DMS 273 treated with DMSO at 0.1 percent for 48 hours (cell line): ENCODE results near the gene LATS2.

Experiments
- DNase-seq: peaks from one replicate; lab custom pipeline; 2025; lab: John Stamatoyannopoulos, UW

Gene LATS2

DNA sequence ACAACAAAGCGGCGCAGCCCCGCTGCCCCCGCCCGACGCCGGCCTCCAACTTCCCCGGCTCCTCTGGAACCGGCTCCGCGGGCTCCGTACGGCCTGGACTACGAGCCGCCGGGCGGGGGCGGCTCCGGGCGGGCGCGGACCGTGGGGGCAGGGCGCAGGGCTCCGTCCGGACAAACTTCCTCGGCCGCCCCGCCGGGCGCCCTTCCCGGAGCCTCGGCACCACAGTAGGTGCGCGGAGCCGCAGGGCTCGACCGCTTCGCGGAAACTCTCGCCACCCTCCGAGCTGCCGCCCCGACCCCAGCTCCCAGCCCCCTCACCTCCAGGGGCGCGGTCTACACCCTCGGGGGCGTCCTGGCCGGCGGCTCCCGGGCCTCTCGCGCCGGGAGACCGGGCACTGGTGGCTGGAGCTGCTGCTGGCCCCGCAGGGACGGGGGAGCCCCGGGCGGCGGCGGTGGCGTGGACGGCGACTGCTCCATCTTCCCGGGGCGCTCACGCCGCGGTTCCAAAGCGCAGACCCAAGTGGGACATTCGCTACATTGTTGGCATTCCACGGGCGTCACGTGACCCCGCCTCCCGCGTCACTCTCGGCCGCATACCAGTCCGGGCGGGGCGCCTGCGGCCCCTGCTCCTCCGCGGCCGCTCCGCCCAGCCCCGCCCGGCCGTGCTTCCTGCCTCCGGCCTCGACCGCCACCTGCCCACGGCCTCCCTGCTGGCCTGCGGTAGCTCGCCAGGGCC, at the start of gene LATS2:
LATS2 (minus strand) TSS at position 558 of the 735 bp plus-strand sequence. CDS start 15,560 bp downstream, outside the sequence.
- DNase-seq, result peak; percentile 16

DNA sequence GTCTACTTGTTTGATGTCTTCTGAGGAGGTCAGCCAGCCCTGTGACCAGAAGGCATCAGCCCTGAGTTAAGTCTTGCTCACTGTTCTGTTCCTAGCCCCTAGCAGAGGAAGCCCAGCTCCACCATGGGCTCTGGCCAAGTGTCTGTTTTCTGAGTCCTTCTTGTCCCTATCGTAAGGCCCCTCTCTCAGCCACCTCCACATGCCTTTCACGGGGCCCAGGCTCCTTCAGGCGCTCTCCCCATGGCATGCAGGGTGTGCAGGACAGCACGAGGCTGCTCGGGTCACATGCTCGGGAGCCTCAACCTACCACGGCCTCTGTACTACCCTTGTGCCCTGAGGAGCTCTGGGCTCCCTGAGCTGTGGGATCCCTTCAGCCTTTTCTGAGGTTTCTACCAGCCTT, 47.8 kb upstream of the LATS2 start:
- DNase-seq, result no peak

DNA sequence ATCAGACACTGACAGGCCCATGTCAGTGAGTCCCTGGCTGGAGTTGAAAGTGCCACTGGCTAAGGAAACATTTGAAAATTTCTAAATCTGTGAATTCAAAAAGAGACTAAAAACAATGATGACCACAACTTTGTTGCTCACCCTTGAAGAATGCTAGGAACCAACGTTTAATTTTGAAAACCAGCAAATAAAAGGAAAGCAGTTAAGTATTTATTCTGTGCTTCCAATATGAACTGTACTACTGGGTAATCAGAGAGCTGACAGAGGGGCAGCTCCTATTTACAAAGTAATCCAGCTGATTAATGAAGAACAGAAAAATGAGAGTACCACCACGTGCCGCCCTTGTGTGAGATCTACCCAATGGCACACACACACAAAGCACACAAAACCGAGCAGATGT, 44.7 kb upstream of the LATS2 start:
- no peak for DNase-seq

DNA sequence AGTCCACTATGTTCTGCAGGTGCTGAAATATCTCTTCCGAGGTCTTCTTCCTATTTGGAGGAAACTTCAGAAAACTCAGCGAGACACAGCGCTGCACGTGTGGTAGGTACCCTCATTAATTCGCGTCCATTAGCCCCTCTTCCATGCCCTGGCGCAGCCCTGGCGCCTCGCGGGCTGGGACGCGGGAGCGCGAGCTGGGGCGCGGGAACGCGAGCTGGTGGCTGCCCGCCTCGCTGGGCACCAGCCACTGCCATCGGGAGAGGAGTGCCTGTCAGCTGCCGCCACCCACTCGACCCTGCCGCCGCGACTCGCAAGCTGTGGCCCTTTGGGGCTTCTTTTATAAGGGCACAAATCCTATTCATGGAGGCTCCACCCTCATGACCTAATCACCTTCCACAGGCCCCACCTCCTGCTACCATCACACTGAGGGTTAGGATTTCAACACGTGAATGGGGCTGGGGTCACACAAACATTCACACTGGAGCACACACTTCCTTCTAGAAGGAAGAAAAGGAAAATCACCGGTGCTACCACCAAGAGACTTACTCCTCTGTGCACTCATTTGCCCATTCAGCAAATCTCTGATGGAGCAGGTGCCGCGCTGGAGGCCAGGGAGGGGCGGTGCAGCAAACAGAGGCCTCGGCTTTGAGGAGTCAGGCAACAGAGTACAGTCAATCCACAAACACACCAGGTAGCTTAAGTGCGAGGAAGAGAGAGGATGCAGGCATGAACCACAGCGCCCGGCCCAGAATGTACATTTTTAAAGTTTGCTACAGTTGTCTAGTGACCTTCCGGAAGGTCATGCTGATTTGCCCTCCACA, 43.0 kb upstream of the LATS2 start:
- DNase-seq, result no peak

DNA sequence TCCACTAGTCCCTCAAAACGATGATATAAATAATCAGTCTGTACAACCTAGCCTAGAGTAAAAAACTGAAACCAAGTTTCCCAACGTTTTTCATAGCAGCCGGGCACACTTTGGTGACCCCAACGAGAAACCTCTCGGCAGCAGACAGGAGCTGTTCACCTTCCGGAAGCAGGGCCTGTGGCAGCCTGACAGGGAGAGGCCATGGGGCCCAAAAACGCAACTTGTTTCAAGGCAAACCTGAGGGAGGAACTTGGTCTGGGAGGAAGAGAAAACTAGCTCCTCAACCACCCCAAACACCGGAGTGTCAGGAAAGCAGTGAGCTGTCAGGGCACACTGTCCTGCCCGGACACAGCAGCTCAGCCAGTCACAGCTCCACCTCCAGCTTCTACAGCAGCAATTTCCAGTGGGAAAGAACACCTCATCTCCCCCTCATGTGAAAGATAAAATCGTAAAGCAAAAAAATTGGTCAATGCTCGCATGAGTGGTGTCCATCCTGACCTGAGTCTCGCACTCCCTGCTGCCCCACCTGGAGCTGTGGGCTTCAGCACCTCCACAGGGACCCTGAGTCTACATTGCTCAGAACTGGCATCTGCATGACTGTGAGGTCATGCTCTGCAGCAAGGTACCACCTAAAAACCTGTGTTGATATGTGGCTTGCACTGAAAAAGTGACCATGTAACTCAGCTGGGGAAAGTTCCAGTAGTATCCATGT, 40.6 kb upstream of the LATS2 start:
- no peak for DNase-seq

DNA sequence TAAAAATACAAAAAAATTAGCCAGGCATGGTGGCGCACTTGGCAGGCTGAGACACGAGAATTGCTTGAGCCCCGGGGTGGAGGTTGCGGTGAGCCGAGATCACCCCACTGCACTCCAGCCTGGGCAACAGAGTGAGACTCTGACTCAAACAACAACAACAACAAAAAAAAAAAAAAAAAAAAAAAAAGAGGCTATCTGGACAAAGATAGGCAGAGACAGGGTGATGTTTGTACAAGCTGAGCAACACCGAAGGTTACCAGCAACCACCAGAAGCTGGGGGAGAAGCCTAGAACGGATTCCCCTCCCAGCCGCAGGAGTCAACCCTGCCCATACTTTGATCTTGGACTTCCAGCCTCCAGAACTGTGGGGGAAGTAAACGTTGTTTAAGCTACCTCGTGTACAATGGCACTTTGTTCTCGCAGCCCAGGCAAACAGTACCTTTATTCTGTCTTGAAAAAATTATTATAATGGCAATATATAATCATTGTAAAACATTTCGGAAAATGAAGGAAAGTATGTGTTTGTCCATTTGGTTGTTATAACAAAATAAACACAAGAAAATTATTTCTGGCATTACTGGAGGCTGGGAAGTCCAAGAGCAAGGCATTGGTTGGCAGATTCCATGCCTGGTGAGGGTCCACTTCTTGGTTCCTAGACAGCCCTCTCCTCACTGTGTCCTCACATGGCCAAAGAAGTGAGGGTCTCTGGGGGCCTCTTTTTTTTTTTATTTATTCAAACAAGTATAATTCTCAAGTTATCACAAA, 39.8 kb upstream of the LATS2 start:
- DNase-seq, result no peak

DNA sequence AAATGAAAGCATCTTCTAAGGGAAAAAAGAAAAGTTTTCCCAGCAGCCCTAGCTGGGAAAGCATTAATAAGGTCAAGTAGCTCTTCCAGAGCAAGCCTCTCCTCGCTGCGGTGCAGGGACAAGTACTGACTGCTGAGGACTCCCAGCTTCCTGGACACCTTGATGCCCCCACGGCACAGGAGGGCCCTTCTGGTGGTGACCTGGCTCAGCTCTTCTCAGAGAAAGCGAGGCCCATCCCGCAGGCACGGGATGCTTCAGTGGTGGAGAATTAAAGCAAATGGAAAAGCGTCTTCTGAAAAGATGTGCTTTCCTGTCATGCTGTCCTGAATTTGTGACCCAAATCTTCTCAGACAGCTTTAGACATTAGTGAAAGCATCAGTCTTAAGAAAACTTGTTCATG, 38.8 kb upstream of the LATS2 start:
- DNase-seq, result no peak

DNA sequence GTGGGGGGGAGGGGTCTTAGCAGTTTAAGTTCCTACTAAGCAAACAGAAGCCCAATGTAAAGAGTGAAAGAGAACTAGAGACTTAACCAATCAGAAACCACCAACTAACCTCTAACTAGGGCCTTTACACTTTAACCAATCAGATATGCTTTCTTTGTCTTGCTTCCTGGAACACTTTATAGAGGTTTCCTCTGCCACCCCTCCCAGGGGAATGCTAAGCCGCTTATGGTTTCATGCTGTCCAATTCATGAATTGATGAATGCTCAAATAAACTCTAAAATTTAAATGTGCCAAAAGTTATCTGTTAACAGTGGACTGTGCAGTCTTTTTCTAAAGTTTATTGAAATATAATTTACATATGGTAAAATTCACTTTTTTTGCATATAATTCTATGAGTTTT, 33.9 kb upstream of the LATS2 start:
- no peak for DNase-seq

DNA sequence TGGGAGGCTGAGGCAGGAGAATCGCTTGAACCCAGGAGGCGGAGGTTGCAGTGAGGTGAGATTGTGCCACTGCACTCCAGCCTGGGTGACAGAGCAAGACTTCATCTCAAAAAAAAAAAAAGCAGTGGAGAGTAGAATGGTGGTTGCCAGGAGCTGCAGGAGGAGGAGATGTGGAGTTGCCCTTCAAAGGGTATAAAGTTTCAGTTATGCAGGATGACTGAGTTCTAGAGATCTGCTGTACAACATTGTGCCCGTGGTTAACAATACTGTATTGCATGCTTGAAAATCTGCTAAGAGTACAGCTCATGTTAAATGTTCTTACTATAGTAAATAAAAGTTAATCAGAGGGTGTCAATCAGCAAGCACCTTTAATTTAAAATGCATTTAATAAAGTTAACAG, 28.4 kb upstream of the LATS2 start:
- DNase-seq, result no peak

DNA sequence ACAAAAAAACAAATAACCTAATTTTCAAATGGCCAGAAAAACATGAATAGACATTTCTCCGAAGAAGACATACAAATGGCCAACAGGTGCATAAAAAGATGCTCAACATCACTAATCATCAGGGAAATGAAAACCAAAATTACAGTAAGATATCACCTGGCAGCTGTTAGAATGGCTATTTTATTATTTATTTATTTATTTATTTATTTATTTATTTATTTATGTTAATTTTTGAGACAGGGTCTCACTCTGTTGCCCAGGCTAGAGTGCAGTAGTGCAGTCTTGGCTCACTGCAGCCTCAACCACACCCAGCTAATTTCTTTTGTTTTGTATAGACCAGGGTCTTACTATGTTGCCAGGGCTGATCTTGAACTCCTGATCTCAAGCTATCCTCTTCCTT, 27.1 kb upstream of the LATS2 start:
- no peak for DNase-seq

DNA sequence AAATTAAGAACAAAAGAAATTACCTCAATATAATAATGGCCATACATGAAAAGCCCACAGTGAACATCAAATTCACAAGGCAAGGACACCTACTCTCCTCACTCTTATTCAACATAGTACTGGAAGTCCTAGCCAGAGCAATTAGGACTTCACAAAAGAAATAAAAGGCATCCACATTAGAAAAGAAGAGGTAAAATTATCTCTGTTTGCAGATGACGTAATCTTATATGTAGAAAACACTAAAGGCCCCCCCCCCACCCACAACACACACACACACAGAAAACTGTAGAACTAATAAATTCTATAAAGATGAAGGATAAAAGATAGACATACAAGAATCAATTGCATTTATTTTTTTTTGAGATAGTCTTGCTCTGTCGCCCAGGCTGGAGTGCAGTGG, 25.5 kb upstream of the LATS2 start:
- no peak for DNase-seq

DNA sequence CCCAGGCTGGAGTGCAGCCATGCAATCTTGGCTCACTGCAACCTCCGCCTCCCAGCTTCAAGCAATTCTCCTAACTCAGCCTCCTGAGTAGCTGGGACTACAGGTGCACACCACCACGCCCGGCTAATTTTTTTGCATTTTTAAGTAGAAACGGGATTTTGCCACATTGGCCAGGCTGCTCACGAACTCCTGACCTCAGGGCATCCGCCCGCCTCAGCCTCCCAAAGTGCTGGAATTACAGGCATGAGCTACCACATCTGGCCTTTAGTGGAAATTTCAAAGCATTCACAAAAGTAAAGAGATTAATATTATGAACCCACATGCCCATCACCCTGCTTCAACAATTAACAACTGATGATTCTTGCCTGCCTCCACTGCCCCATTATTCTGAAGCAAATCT, 20.5 kb upstream of the LATS2 start:
- DNase-seq, result no peak

DNA sequence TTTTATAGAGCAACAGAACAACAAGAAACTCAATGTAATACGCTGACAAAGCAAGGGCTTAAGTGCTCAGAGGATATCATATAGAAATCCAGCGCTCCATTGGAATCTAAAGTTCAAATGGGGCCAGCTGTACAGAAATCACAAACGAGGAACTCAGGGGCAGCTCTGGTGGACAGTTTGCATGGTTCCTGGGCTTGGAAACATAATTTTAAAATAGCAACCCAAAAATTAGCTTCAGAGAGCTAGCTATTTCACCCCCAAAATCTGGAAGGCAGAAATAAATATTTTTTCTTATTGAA, 19.2 kb upstream of the LATS2 start:
- DNase-seq, result no peak

DNA sequence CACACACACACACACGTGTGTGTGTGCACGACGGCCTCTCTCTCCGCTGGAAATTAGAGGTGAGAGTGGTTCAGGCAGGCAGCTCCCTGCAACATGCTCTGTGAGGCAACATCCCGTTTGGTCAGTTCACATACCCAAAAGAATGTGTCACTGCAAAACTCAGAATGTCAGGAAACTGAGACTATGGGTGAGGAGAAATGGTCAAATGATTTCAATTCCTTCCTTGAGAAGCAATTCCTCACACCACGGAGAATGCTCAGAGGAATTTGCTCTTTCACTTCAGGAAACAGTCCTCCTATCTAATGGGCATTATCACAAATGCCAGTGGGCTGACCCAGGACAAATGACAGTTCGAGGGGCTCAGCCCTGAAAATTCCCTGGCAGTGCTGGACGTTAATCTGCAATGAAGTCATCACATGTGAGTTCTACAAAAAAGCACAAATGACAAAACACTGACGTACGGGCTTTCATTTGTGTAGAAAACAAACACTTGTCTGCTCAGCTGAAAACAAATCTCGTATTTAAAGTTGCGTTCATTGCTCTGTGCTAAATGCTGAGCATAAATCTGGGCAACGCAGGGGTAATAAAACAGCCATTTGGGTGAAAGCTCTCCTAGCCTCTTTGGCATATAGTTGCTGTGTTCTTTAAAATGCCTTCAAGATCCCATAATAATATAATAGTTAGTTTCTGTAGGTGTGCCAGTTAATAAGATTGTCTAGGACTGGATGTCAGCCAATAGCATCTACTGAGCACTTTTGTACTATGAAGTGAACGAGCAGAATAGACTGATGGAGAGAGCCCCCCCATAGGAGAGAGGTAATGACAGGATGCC, 18.6 kb upstream of the LATS2 start:
- DNase-seq, result no peak

DNA sequence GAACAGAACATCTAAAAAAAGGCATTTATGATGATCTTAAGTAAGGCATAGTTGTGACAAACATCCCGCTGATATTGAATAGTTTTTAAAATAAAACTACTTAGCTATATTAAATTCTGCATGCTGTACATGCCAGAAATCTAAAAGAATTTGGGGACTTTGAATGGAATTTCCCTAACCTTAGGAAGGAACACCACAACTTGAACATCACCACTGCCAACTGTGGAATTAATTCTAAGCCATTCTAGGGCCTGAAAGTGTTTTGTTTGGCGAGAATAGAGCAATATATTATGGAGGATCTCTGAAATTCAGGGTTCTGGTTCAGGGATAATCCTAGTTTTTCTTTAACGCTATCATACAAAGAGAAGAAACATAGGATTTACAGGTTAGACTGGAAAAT, 17.8 kb upstream of the LATS2 start:
- no peak for DNase-seq

DNA sequence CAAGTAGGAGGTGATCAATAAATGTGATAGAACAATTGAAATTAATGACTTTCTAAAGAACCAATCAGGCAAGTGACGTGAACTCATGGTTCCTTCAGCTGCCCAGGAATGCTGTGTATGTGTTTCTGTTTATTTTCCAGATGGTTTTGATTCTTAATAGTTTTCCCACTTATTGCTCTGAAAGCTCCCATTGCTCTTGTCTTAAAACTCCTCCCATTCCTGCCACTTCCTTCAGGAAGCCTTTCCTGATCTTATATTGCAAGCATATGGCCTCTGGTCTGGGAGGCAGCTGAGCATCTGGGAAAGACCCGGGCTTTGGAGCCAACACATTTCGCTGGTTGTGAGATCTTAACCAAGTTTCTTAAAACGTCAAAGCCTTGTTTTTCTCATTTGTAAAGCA, 17.1 kb upstream of the LATS2 start:
- DNase-seq, result no peak

DNA sequence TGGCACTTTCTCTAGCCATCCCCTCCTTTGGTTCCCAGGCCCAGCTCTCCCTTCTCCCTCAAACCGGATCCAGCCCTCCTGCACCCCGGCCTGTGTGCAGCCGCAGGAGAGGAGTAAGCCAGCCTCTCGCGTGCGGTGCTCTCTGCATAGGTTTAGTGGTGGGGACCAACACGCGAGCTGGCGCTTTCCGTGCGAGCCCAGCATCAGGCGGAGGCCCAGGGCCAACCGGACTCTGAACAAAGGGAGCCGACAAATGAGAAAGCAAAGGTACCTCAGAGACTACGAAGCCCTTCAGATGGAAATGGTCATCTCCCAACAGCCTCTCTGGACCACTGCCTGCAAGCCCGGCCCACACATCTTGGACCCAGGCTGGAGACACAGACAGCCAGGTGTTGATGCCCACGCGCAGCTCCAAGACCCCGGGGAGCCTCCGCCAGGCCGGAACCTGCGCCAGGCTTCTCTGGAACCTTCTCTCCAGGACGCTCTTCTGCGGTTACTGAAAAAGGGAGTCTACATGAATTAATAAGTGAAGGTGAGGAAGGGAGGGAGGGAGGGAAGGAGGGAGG, 16.5 kb upstream of the LATS2 start:
- no peak for DNase-seq

DNA sequence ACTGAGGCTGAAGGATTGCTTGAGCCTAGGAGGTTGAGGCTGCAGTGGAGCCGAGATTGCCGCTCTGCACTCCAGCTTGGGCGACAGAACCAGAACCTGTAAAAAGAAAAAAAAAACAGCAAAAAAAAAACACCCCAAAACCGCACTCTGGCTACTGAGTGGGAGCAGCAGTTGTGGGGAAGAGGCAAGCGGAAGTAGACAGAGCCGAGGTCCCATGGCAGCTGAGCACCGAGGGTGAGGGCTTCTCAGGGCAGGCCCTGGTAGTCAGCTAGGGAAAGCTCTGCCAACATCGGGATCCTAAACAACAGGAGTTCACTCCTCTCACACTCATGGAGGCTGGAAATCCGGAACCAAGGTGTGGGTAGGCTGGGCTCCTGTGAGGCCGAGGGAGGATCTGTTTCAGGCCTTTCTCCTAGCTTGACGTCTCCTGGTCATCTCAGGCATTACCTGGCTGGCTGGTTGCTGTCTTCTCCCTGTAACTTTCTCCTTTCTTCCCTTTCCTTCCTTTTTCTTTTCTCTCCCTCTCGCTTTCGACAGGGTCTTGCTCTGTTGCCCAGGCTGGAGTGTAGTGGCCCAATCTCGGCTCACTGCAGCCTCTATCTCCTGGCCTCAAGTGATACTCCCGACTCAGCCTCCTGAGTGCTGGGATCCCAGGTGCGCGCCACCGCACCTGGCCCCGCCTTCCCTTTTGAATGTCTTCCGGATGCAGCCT, 15.8 kb upstream of the LATS2 start:
- no peak for DNase-seq

DNA sequence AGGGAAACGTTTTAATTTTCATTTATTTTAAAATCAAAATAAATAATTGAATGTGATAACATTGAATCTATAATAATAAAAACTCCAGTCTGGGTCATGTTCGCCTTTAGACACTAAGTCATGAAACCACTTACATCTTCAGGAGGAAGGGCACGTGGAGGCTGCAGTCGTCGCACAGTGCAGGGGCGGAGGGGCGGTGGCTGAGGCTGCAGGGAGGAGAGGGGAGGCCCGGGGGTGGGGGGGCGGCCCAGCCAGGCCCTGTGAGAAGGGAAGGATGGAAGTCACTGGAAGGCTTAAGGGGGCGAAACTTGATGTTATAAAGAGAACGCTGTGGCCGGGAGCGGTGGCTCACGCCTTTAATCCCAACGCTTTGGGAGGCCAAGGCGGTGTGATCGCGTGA, 14.9 kb upstream of the LATS2 start:
- no peak for DNase-seq
